Activated CD8-positive, alpha-beta T cell treated with anti-CD3 and anti-CD28 coated beads for 36 hours (primary cell): ENCODE results near the gene LRRC63. TPM values are rescaled to one million over a fixed set of nuclear protein-coding genes. Genes with fewer than 3 reads are reported as not detected.
"Not testable (repeated sequence)": the region's sequence is repeated elsewhere in the genome, so short reads cannot be mapped to it uniquely, and the experiment has no call there.

Experiments used
- ATAC-seq: fragments of 200-7000 bp; cut with Tn5 transposase; one replicate; pipeline ENCODE4 v1.10.0; 2021; ENCODE audit warnings: mild to moderate bottlenecking, moderate library complexity
- CTCF ChIA-PET: fragments of 350-600 bp; sonication (Branson Sonifier 250); formaldehyde crosslinking; loops from one replicate; lab custom pipeline; 2021; ENCODE audit warnings: antibody characterized with exemption; lab: Charles Lee
- POLR2A ChIA-PET: fragments of 350-600 bp; sonication (Branson Sonifier 250); formaldehyde crosslinking; loops from one replicate; lab custom pipeline; 2021; ENCODE audit warnings: antibody characterized with exemption; lab: Charles Lee
- DNase-seq: peaks from one replicate; pipeline ENCODE4 v3.0.0-alpha.2; 2020
- H3K27ac Mint-ChIP-seq: one replicate; pipeline ENCODE4 v1.8.0; 2021; ENCODE audit warnings: mild to moderate bottlenecking, mixed read lengths
- H3K27me3 Mint-ChIP-seq: one replicate; pipeline ENCODE4 v1.8.0; 2021; ENCODE audit warnings: mixed read lengths
- H3K36me3 Mint-ChIP-seq: one replicate; pipeline ENCODE4 v1.8.0; 2021; ENCODE audit warnings: low read depth, mixed read lengths
- H3K4me1 Mint-ChIP-seq: one replicate; pipeline ENCODE4 v1.8.0; 2021; ENCODE audit warnings: low read depth, mixed read lengths
- H3K4me3 Mint-ChIP-seq: one replicate; pipeline ENCODE4 v1.8.0; 2021; ENCODE audit warnings: mild to moderate bottlenecking, moderate library complexity, mixed read lengths
- H3K9me3 Mint-ChIP-seq: one replicate; pipeline ENCODE4 v1.8.0; 2021; ENCODE audit warnings: mixed read lengths
- intact Hi-C: fragments of 100-400 bp; cut with micrococcal nuclease; formaldehyde crosslinking; loops from one replicate; pipeline ENCODE4 v1.10.0; 2022
- total RNA-seq, 2 experiments: library from RNA; stranded (reverse); gene quantifications; one replicate each; pipeline ENCODE4 v1.2.3, GENCODE V29; 2021
- TF ChIP-seq, protein P1 (sequence below): fragments of 200-600 bp; IDR thresholded peaks from one replicate; pipeline ENCODE4 v1.8.0; 2022; ENCODE audit warnings: antibody characterized with exemption, mild to moderate bottlenecking

Gene LRRC63
- total RNA-seq, 2 experiments from 2014 or later = 0.47 to 0.59 TPM

DNA sequence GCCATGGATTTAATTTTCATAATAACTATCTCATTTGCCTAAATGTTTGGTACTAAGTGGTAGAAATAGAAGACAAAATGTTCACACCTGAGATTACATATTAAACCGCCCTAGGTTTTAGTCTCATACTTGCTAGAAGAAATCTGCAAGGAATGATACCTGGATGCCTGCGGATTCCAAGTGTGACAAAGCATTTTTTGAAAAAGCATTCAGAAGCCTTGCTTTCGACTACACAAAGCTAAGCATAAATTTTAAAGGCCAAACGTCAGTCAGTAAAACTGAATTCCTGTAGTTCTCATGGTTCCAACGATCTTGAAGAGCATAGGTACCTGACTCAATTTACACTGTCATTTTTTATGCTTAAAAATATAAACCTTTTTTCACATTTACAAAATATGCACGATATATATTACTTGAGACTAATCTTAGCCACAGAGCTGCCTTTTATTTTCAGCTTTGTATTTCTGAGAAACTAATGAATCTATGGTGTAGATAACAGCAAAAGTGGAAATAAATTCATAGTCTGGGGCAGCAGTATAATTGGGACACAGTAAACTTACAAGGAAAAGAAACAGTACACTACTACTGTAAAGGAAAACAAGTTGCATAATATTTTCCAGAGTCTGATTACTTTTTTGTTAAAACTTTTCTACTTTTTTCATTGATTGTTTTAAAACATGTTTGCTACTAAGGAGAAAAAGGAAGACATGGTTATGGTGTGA lies 1.2 kb upstream of the LRRC63 start:
- no peak for ATAC-seq
- Mint-ChIP-seq H3K27ac (peak overlapping the region; percentile 91), H3K4me1 (peaks cover 33% of the 10 kb centered on the region), H3K4me3 (peak overlapping the region; percentile 79), H3K36me3 (no peaks in the 10 kb centered on the region), H3K27me3 (no peaks in the 10 kb centered on the region), H3K9me3 (no peaks in the 10 kb centered on the region)
- no peak for DNase-seq
- ChIA-PET CTCF (interaction anchor here (0.9 to 2.7 kb wide), 6 partner anchors 11 to 111 kb away, joined by 3 to 9 read pairs (median 4); no protein-coding TSS in a partner anchor), POLR2A (interaction anchor here (0.6 to 1.6 kb wide), 10 partner anchors 8 to 84 kb away, joined by 3 to 6 read pairs (median 4); partner anchors contain the start of gene LCP1)
- intact Hi-C loops = loop anchor here (5.0 kb wide), 1 partner anchor 33 kb away; no protein-coding TSS in a partner anchor
- TF ChIP-seq, protein P1, sequence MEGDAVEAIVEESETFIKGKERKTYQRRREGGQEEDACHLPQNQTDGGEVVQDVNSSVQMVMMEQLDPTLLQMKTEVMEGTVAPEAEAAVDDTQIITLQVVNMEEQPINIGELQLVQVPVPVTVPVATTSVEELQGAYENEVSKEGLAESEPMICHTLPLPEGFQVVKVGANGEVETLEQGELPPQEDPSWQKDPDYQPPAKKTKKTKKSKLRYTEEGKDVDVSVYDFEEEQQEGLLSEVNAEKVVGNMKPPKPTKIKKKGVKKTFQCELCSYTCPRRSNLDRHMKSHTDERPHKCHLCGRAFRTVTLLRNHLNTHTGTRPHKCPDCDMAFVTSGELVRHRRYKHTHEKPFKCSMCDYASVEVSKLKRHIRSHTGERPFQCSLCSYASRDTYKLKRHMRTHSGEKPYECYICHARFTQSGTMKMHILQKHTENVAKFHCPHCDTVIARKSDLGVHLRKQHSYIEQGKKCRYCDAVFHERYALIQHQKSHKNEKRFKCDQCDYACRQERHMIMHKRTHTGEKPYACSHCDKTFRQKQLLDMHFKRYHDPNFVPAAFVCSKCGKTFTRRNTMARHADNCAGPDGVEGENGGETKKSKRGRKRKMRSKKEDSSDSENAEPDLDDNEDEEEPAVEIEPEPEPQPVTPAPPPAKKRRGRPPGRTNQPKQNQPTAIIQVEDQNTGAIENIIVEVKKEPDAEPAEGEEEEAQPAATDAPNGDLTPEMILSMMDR = no peak

DNA sequence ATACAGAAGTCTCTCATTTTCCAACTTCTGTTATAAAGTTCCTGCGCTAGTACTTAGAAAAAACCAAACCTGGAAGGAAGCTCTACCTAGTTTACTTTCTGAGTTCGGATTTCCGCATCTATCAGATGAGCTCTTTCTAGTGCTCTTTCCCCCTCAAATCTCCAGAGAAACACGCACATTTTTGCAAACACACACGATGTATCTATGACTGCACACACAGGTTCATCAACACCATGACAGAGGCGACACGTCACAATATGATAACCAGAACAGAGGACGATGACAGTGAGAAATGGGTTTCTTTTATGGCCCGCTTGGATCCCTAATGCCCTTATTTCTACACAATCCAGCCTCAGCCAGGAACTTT lies 629 bp upstream of the LRRC63 start:
- H3K4me1 Mint-ChIP-seq = peaks cover 28% of the 10 kb centered on the region
- no peaks in the 10 kb centered on the region for H3K27me3 Mint-ChIP-seq
- no peaks in the 10 kb centered on the region for H3K9me3 Mint-ChIP-seq
- intact Hi-C loops = loop anchor here (5.0 kb wide), 1 partner anchor 34 kb away; no protein-coding TSS in a partner anchor
- H3K36me3 Mint-ChIP-seq = no peaks in the 10 kb centered on the region
- ChIA-PET POLR2A (interaction anchor here (0.6 to 1.6 kb wide), 10 partner anchors 9 to 85 kb away, joined by 3 to 6 read pairs (median 4); partner anchors contain the start of gene LCP1), CTCF (interaction anchor here (0.7 to 2.7 kb wide), 7 partner anchors 11 to 340 kb away, joined by 3 to 9 read pairs (median 4); no protein-coding TSS in a partner anchor)
- DNase-seq = peak; percentile 70
- TF ChIP-seq, protein P1 = no peak
- H3K27ac Mint-ChIP-seq = peak overlapping the region; percentile 91
- peak overlapping the region; percentile 79 for H3K4me3 Mint-ChIP-seq
- peak; percentile 64 for ATAC-seq

- TF ChIP-seq, protein P1 = no peak
- Mint-ChIP-seq H3K27ac (no peak overlapping the region), H3K9me3 (peaks cover 8% of the 10 kb centered on the region), H3K36me3 (no peaks in the 10 kb centered on the region), H3K27me3 (no peaks in the 10 kb centered on the region), H3K4me1 (peaks cover 24% of the 10 kb centered on the region), H3K4me3 (no peak overlapping the region)
- ATAC-seq (no peak), DNase-seq (no peak)
- CTCF ChIA-PET = no interaction called here
- intact Hi-C loops = loop anchor here (5.0 kb wide), 1 partner anchor 36 kb away; no protein-coding TSS in a partner anchor
- POLR2A ChIA-PET = no interaction called here
These were observed 1.5 kb downstream of the LRRC63 start for GRCh38 chr13:46213242-46213641.

GRCh38 chr13:46214741-46215140 lies 3.0 kb downstream of the LRRC63 start:
- H3K36me3 Mint-ChIP-seq, ATAC-seq, POLR2A ChIA-PET, H3K27me3 Mint-ChIP-seq, H3K27ac Mint-ChIP-seq, H3K9me3 Mint-ChIP-seq, DNase-seq, H3K4me3 Mint-ChIP-seq: not testable (repeated sequence)
- H3K4me1 Mint-ChIP-seq = peaks cover 21% of the 10 kb centered on the region
- intact Hi-C loops = loop anchor here (5.0 kb wide), 1 partner anchor 37 kb away; no protein-coding TSS in a partner anchor
- CTCF ChIA-PET = interaction anchor here (1.0 kb wide), 1 partner anchor 37 kb away, joined by 3 read pairs; no protein-coding TSS in a partner anchor

- H3K36me3 Mint-ChIP-seq, H3K4me3 Mint-ChIP-seq, CTCF ChIA-PET, ATAC-seq, H3K27me3 Mint-ChIP-seq, H3K4me1 Mint-ChIP-seq, H3K27ac Mint-ChIP-seq, intact Hi-C loops: not testable (repeated sequence)
- DNase-seq = peak; percentile 15
- POLR2A ChIA-PET = interaction anchor here (1.2 kb wide), 1 partner anchor 69 kb away, joined by 3 read pairs; no protein-coding TSS in a partner anchor
- peaks cover 14% of the 10 kb centered on the region for H3K9me3 Mint-ChIP-seq
These were observed 8.5 kb downstream of the LRRC63 start for GRCh38 chr13:46220234-46220633.

DNA sequence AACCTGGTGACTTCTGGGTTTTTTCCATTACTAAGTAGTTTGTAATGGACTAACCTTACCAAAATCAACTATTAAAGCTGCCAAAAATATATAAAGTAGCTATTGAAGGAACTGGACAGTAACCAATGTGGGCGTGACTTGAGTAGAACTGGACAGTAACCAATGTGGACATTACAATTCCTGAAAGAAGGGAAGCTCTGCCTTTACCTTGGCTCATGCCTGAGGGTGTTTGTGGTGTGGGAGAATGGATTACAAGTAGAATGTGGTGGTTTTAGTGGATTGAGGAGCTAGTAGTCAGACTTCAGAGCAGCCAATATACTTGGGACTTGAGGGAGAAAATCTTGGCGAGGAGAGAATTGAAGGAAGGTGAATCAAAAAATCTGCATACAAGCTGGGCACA lies 17.5 kb downstream of the LRRC63 start:
- ChIA-PET CTCF (interaction anchor here (1.5 kb wide), 1 partner anchor 30 kb away, joined by 4 read pairs; no protein-coding TSS in a partner anchor), POLR2A (no interaction called here)
- TF ChIP-seq, protein P1 = no peak
- intact Hi-C loops = no loop called here
- ATAC-seq = no peak
- peaks cover 11% of the 10 kb centered on the region for H3K9me3 Mint-ChIP-seq
- H3K27me3 Mint-ChIP-seq = no peaks in the 10 kb centered on the region
- no peak overlapping the region for H3K27ac Mint-ChIP-seq
- peaks cover 2% of the 10 kb centered on the region for H3K36me3 Mint-ChIP-seq
- no peak overlapping the region for H3K4me3 Mint-ChIP-seq
- no peak for DNase-seq
- H3K4me1 Mint-ChIP-seq = no peaks in the 10 kb centered on the region
